ENCODE data around the gene SH3GL1. TPM values are rescaled to one million over a fixed set of nuclear protein-coding genes. Genes with fewer than 3 reads are reported as not detected.

SH3GL1 gene
- total and polyA plus RNA-seq, 2 of the 4 experiments (the other 2 are of a cell fraction): 28.1 to 138 TPM

DNA sequence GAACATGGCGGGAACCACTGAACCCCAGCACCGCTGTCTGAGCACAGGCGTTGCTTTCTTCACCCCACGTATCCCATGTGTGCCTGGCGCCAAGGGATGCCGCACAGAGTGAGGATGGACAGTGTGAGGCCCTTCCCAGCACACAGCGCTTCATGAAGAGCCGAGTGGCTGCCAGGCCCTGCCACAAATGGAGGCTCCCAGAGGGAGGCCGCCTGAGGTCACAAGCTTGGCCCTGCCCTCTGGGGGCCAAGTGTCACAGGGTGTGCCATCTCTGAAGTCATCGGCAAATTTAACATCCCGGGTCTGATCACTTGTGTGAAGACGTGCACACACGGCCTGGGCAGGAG is 32.6 kb downstream of the SH3GL1 start:
- no peak for DNase-seq
- no peak overlapping the region for H2AFZ ChIP-seq (replicated peaks; ENCODE audit: low read length, poor library complexity)
- H3K9ac ChIP-seq (ENCODE audit: low read depth, low read length): no peak overlapping the region
- H4K5ac ChIP-seq (ENCODE audit: low read depth, low read length): no peak overlapping the region
- H3K4me2 ChIP-seq (ENCODE audit: low read depth, low read length): no peak overlapping the region
- H2BK5ac ChIP-seq (ENCODE audit: low read depth, low read length, poor library complexity, severe bottlenecking): peak overlapping the region; percentile 27
- no peak overlapping the region for H2BK20ac ChIP-seq (ENCODE audit: low read depth, low read length)
- ChIA-PET POLR2A (ENCODE audit: unreplicated experiment) (no interaction called here), CTCF (no interaction called here)
- in situ Hi-C loops (cut with MboI; ENCODE audit: low sequenced_read_pairs): no loop called here
- no peaks in the 10 kb centered on the region for H3K27me3 ChIP-seq (ENCODE audit: control insufficient read depth, insufficient read depth, low read length)
- no peak overlapping the region for H3K14ac ChIP-seq (replicated peaks; ENCODE audit: low read depth, low read length)
- no peak overlapping the region for H4K8ac ChIP-seq (ENCODE audit: low read depth in 2 of 2, low read length in 2 of 2)
- H2AK5ac ChIP-seq (ENCODE audit: low read depth, low read length): no peak overlapping the region
- H3K36me3 ChIP-seq (ENCODE audit: control insufficient read depth, insufficient read depth, low read length): peaks cover 42% of the 10 kb centered on the region
- 93% methylated on average over 11 of the region's 13 CpGs; no CpG with 5 or more reads in 1 of the 2 experiments for WGBS, 2 experiments (ENCODE audit: extremely low coverage in 2 of 2, insufficient read length in 1 of 2)
- no peak for ATAC-seq (ENCODE audit: low read depth)
- H4K20me1 ChIP-seq (ENCODE audit: insufficient read depth, low read length): peaks cover 35% of the 10 kb centered on the region
- no peak overlapping the region for H2BK120ac ChIP-seq (ENCODE audit: low read depth, low read length)
- no peak overlapping the region for H3K23ac ChIP-seq (ENCODE audit: low read depth, low read length)
- no peak overlapping the region for H3K27ac ChIP-seq (ENCODE audit: insufficient read depth, low read length)
- dilution Hi-C loops (cut with HindIII; ENCODE audit: low sequenced_read_pairs, unreplicated experiment): no loop called here
- H3K18ac ChIP-seq (ENCODE audit: low read depth, low read length): no peak overlapping the region
- no peaks in the 10 kb centered on the region for H3K9me3 ChIP-seq (ENCODE audit: control insufficient read depth, insufficient read depth, low read length)
- no peak overlapping the region for H3K56ac ChIP-seq (ENCODE audit: extremely low read depth, insufficient read depth, low read length)
- intact Hi-C loops (cut with micrococcal nuclease): no loop called here
- peak overlapping the region; percentile 27; the same call in 1 of the 2 replicates for H3K4ac ChIP-seq (ENCODE audit: low read depth, low read length)
- peaks cover 21% of the 10 kb centered on the region for H3K9me1 ChIP-seq (ENCODE audit: insufficient read depth, low read length)
- no peak overlapping the region for H4K91ac ChIP-seq (ENCODE audit: insufficient read depth, low read depth, low read length)
- peak overlapping the region; percentile 62 for H2AK9ac ChIP-seq (replicated peaks; ENCODE audit: low read depth, low read length, poor library complexity)
- H3K4me1 ChIP-seq (ENCODE audit: control insufficient read depth, insufficient read depth, low read length): peaks cover 18% of the 10 kb centered on the region
- BruUV-seq (replicated peaks): no TSS peak
- peaks cover 16 to 80% of the 10 kb centered on the region in 2 experiments for H3K79me1 ChIP-seq (ENCODE audit: low read depth in 1 of 2, low read length in 2 of 2)
- no peak overlapping the region for H2BK15ac ChIP-seq (ENCODE audit: low read depth, low read length)
- H3K4me3 ChIP-seq (ENCODE audit: insufficient read depth, low read depth, low read length): no peak overlapping the region
- TF ChIP-seq, protein P1, sequence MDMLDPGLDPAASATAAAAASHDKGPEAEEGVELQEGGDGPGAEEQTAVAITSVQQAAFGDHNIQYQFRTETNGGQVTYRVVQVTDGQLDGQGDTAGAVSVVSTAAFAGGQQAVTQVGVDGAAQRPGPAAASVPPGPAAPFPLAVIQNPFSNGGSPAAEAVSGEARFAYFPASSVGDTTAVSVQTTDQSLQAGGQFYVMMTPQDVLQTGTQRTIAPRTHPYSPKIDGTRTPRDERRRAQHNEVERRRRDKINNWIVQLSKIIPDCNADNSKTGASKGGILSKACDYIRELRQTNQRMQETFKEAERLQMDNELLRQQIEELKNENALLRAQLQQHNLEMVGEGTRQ (IDR thresholded peaks at IDR 0.05; ENCODE audit: low read depth, low read length): no peak
- TF ChIP-seq FOS (IDR thresholded peaks at IDR 0.05; ENCODE audit: low read depth, low read length): no peak
- TF ChIP-seq CHD1 (IDR thresholded peaks at IDR 0.05; ENCODE audit: low read depth, low read length): no peak
- TF ChIP-seq RFX5 (IDR thresholded peaks at IDR 0.05; ENCODE audit: low read depth, low read length): no peak
- TF ChIP-seq SMC3 (IDR thresholded peaks at IDR 0.05; ENCODE audit: low read depth, low read length): no peak
- TF ChIP-seq, protein P2, sequence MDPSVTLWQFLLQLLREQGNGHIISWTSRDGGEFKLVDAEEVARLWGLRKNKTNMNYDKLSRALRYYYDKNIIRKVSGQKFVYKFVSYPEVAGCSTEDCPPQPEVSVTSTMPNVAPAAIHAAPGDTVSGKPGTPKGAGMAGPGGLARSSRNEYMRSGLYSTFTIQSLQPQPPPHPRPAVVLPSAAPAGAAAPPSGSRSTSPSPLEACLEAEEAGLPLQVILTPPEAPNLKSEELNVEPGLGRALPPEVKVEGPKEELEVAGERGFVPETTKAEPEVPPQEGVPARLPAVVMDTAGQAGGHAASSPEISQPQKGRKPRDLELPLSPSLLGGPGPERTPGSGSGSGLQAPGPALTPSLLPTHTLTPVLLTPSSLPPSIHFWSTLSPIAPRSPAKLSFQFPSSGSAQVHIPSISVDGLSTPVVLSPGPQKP (IDR thresholded peaks at IDR 0.05; ENCODE audit: borderline replicate concordance, low read depth, low read length): no peak
- TF ChIP-seq, protein P3, sequence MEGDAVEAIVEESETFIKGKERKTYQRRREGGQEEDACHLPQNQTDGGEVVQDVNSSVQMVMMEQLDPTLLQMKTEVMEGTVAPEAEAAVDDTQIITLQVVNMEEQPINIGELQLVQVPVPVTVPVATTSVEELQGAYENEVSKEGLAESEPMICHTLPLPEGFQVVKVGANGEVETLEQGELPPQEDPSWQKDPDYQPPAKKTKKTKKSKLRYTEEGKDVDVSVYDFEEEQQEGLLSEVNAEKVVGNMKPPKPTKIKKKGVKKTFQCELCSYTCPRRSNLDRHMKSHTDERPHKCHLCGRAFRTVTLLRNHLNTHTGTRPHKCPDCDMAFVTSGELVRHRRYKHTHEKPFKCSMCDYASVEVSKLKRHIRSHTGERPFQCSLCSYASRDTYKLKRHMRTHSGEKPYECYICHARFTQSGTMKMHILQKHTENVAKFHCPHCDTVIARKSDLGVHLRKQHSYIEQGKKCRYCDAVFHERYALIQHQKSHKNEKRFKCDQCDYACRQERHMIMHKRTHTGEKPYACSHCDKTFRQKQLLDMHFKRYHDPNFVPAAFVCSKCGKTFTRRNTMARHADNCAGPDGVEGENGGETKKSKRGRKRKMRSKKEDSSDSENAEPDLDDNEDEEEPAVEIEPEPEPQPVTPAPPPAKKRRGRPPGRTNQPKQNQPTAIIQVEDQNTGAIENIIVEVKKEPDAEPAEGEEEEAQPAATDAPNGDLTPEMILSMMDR (conservative IDR thresholded peaks at IDR 0.05; ENCODE audit: low read depth, low read length): no peak
- TF ChIP-seq POLR2A (IDR thresholded peaks at IDR 0.05; ENCODE audit: low read depth, low read length): no peak
- no peak for TF ChIP-seq RCOR1 (IDR thresholded peaks at IDR 0.05; ENCODE audit: insufficient replicate concordance, low read length)
- TF ChIP-seq MXI1 (IDR thresholded peaks at IDR 0.05; ENCODE audit: borderline replicate concordance, low read depth, low read length): no peak
- no peak for TF ChIP-seq RAD21 (IDR thresholded peaks at IDR 0.05; ENCODE audit: low read length)
- no peak for TF ChIP-seq MAZ (IDR thresholded peaks at IDR 0.05; ENCODE audit: borderline replicate concordance, low read depth, low read length)
- no peak for TF ChIP-seq MAFK (IDR thresholded peaks at IDR 0.05; ENCODE audit: low read depth, low read length)
- no peak for TF ChIP-seq BHLHE40 (IDR thresholded peaks at IDR 0.05; ENCODE audit: low read depth, low read length)
- TF ChIP-seq CEBPB (IDR thresholded peaks at IDR 0.05; ENCODE audit: low read depth, low read length): no peak
- TF ChIP-seq NFE2L2 (IDR thresholded peaks at IDR 0.05; ENCODE audit: low read depth, low read length): no peak

Measured in IMR-90 (cell line).